Activated B cell treated with CpG ODN at 0.5 μM for 24 hours (primary cell): ENCODE results near the gene PAK5. TPM values are rescaled to one million over a fixed set of nuclear protein-coding genes. Genes with fewer than 3 reads are reported as not detected.

ENCODE experiments used
- ATAC-seq: fragments of 200-7000 bp; cut with Tn5 transposase; one replicate; pipeline ENCODE4 v1.10.0; 2021; ENCODE audit warnings: low read depth, mild to moderate bottlenecking, moderate library complexity
- CTCF ChIA-PET: fragments of 350-600 bp; sonication (Branson Sonifier 250); formaldehyde crosslinking; loops from one replicate; lab custom pipeline; 2021; ENCODE audit warnings: antibody characterized with exemption; lab: Charles Lee
- POLR2A ChIA-PET: fragments of 350-600 bp; sonication (Branson Sonifier 250); formaldehyde crosslinking; loops from one replicate; lab custom pipeline; 2021; ENCODE audit warnings: antibody characterized with exemption; lab: Charles Lee
- DNase-seq: peaks from one replicate; pipeline ENCODE4 v3.0.0; 2022
- H3K27ac Mint-ChIP-seq: one replicate; pipeline ENCODE4 v1.8.0; 2020; ENCODE audit warnings: mixed read lengths
- H3K27me3 Mint-ChIP-seq: one replicate; pipeline ENCODE4 v1.8.0; 2021; ENCODE audit warnings: mixed read lengths
- H3K36me3 Mint-ChIP-seq: one replicate; pipeline ENCODE4 v1.8.0; 2021; ENCODE audit warnings: low read depth, mixed read lengths
- H3K4me1 Mint-ChIP-seq: one replicate; pipeline ENCODE4 v1.8.0; 2021; ENCODE audit warnings: mixed read lengths
- H3K4me3 Mint-ChIP-seq: one replicate; pipeline ENCODE4 v1.8.0; 2020; ENCODE audit warnings: mild to moderate bottlenecking, mixed read lengths
- H3K9me3 Mint-ChIP-seq: one replicate; pipeline ENCODE4 v1.8.0; 2020; ENCODE audit warnings: mixed read lengths
- CTCF ChIP-seq: fragments of 200-600 bp; IDR thresholded peaks from one replicate; pipeline ENCODE4 v1.8.0; 2022; ENCODE audit warnings: antibody characterized with exemption, mild to moderate bottlenecking
- intact Hi-C: fragments of 100-400 bp; cut with micrococcal nuclease; formaldehyde crosslinking; loops from one replicate; pipeline ENCODE4 v1.15.1; 2024
- total RNA-seq: library from RNA; stranded (reverse); gene quantifications from 2 replicates; pipeline ENCODE4 v1.2.3, GENCODE V29; 2022

Gene PAK5
- total RNA-seq, 1 donor from 2014 or later, result not detected

- no peak for DNase-seq
- ATAC-seq, result no peak
- Mint-ChIP-seq H3K9me3 (no peaks in the 10 kb centered on the region), H3K27ac (no peak overlapping the region), H3K27me3 (peaks cover 48% of the 10 kb centered on the region), H3K36me3 (no peaks in the 10 kb centered on the region), H3K4me3 (peak overlapping the region; percentile 20), H3K4me1 (peaks cover 27% of the 10 kb centered on the region)
- ChIA-PET CTCF (no interaction called here), POLR2A (no interaction called here)
- no peak for TF ChIP-seq CTCF
- intact Hi-C loops, result no loop called here
These were observed 330.6 kb downstream of the PAK5 start for GRCh38 chr20:9508240-9508661.

GRCh38 chr20:9507544-9508239 is 331.2 kb downstream of the PAK5 start:
- Mint-ChIP-seq H3K27me3 (peaks cover 50% of the 10 kb centered on the region), H3K27ac (no peak overlapping the region), H3K4me3 (peak overlapping the region; percentile 20), H3K4me1 (peaks cover 27% of the 10 kb centered on the region), H3K9me3 (no peaks in the 10 kb centered on the region), H3K36me3 (no peaks in the 10 kb centered on the region)
- ATAC-seq (no peak), DNase-seq (no peak)
- intact Hi-C loops, result no loop called here
- POLR2A ChIA-PET, result no interaction called here
- CTCF ChIA-PET, result no interaction called here
- no peak for TF ChIP-seq CTCF

- ATAC-seq, result no peak
- DNase-seq, result no peak
- TF ChIP-seq CTCF, result no peak
- POLR2A ChIA-PET, result no interaction called here
- H3K27me3 Mint-ChIP-seq, result peaks cover 47% of the 10 kb centered on the region
- H3K36me3 Mint-ChIP-seq, result no peaks in the 10 kb centered on the region
- H3K4me3 Mint-ChIP-seq, result no peak overlapping the region
- peaks cover 27% of the 10 kb centered on the region for H3K4me1 Mint-ChIP-seq
- no peak overlapping the region for H3K27ac Mint-ChIP-seq
- intact Hi-C loops, result no loop called here
- H3K9me3 Mint-ChIP-seq, result no peaks in the 10 kb centered on the region
- CTCF ChIA-PET, result no interaction called here
These were observed 331.9 kb downstream of the PAK5 start for GRCh38 chr20:9506964-9507369.

- no peaks in the 10 kb centered on the region for H3K9me3 Mint-ChIP-seq
These were observed 332.5 kb downstream of the PAK5 start for GRCh38 chr20:9506280-9506821.

More at GRCh38 chr20:9506280-9506821, 332.5 kb downstream of the PAK5 start:
- no peak for TF ChIP-seq CTCF
- ATAC-seq, result no peak
- Mint-ChIP-seq H3K4me3 (no peak overlapping the region), H3K27ac (no peak overlapping the region), H3K36me3 (no peaks in the 10 kb centered on the region), H3K4me1 (peaks cover 23% of the 10 kb centered on the region), H3K27me3 (peaks cover 44% of the 10 kb centered on the region)
- intact Hi-C loops, result no loop called here
- ChIA-PET POLR2A (no interaction called here), CTCF (no interaction called here)
- no peak for DNase-seq
